RKO (cell line): ENCODE data around the gene LMO2.

ENCODE experiments used
- DNase-seq: peaks from one replicate; pipeline ENCODE4 v3.0.0-alpha.2; 2016; ENCODE audit warnings: low spot score

Gene LMO2

GRCh38 chr11:33819278-33820035 lies 72.4 kb downstream of the LMO2 start:
- no peak for DNase-seq
